Astrocyte of the spinal cord (primary cell): ENCODE results near the gene EXOC3L1.

Source experiments
- DNase-seq: peaks from one replicate; pipeline ENCODE4 v3.0.0; 2011; ENCODE audit warnings: low read depth, low spot score
- H3K4me3 ChIP-seq: 2 replicates; pipeline ENCODE4 v1.5.1; 2011; ENCODE audit warnings: low read depth, mild to moderate bottlenecking, low read length, moderate library complexity
- CTCF ChIP-seq: IDR thresholded peaks from 2 replicates; pipeline ENCODE4 v1.5.1; 2012; ENCODE audit warnings: low read depth, mild to moderate bottlenecking, low read length, inconsistent platforms
- in situ Hi-C: cut with HindIII; loops from 2 replicates; pipeline ENCODE4 v1.10.0; 2017; ENCODE audit warnings: low sequenced_read_pairs

Gene EXOC3L1

GRCh38 chr16:67163164-67163998 lies 26.6 kb downstream of the EXOC3L1 start:
- H3K4me3 ChIP-seq = no peak overlapping the region
- peak; percentile 36 for DNase-seq
- in situ Hi-C loops = no loop called here
- TF ChIP-seq CTCF = no peak

GRCh38 chr16:67162506-67163163 lies 27.3 kb downstream of the EXOC3L1 start:
- DNase-seq = no peak
- TF ChIP-seq CTCF = no peak
- in situ Hi-C loops = no loop called here
- no peak overlapping the region for H3K4me3 ChIP-seq

GRCh38 chr16:67161595-67162058 lies 28.3 kb downstream of the EXOC3L1 start:
- no peak for TF ChIP-seq CTCF
- in situ Hi-C loops = no loop called here
- no peak overlapping the region for H3K4me3 ChIP-seq
- no peak for DNase-seq

DNA sequence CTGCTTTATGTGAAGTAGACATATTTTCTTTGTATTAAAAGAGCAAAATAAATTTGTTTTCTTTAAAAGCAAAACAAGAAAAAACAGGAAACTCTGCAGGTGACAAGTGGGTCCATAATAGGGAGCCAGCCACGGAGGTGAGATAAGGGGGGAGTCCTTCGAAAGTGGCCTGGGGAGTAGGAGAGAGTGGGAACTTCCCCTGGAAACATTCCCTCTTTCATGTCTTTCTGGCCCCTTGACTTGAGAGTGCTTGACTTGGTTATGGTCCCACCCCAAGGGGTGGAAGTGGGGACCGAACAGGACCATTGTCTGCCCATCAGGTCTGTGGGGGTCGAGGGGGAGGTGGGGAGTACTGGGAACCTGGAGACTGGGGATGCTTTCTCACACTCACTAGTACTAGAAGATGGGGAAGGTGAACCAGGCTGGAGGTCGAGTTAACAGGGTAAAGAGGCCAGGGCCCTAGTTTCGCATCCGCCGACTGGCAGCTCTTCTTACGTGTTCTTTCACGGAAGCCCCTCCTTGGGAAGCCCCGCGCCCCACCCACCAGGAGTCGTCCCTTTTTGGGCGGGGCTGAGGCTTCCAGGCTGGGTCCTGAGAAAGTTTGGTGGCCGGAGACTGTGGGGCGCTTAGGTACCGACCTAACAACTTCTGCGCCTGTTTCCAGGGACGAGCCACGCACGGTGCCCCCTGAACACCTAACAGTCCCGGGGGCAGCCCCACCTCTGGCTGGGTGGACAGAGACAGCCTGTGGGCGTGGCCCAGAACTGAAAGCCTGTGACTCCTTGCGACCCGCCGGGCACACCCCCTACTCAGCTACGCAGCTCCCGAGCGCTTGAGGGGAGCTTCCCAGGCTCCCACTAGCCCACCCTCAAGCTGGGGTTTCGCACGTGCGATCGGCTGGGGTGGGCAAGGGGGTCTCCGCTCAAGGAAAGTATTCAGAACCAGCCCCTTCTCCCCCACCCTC lies 31.0 kb downstream of the EXOC3L1 start:
- no peak for DNase-seq
- H3K4me3 ChIP-seq = peak overlapping the region; percentile 88
- in situ Hi-C loops = no loop called here

DNA sequence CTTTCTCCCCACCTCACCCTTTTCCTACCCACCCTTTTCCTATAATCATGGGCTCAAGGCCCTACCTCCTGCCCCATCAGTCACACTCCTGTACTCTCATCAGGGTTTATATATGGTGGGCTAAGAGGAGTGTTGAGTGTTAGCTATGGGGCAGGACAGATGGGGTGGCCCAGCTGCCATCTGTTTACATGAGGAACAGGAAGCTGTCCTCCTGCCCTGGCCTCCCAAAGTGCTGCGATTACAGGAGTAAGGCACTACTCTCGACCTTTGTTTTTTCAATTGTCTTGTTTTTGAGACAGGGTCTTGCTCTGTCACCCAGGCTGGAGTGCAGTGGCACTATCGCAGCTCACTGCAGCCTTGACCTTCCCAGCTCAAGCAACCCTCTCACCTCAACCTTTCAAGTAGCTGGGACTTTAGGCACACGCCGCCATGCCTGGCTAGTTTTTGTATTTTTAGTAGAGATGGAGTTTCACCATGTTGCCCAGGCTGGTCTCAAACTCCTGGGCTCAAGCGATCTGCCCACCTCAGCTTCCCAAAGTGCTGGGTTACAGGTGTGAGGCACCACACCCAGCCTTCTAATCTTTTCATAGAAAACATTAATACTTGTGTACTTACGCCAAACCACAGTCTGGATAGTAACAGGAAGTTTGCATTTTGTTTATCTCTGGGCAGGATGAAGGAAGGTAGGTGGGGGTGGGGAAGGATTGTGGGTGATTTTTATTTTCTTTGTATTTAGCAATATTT lies 31.9 kb downstream of the EXOC3L1 start:
- DNase-seq = no peak
- no peak for TF ChIP-seq CTCF
- no peak overlapping the region for H3K4me3 ChIP-seq
- in situ Hi-C loops = no loop called here

More for the DNA sequence above, 31.0 kb downstream of the EXOC3L1 start:
- no peak for TF ChIP-seq CTCF
